Activated T-helper 1 cell treated with anti-CD3 and anti-CD28 coated beads, Interleukin-12 subunit alpha, Interleukin-12 subunit beta, Interleukin-2, Interleukin-4 antibody, amounts not matched to agents 30 ng/mL and 10 ng/mL and 1 ng/mL, durations not matched to agents 14 hours and 24 hours and 36 hours (primary cell): ENCODE measurements around the gene GPHA2. TPM values are rescaled to one million over a fixed set of nuclear protein-coding genes. Genes with fewer than 3 reads are reported as not detected.

Experiments used
- DNase-seq: peaks from one replicate; pipeline ENCODE4 v3.0.0; 2021; ENCODE audit warnings: low spot score
- H3K27ac Mint-ChIP-seq: one replicate; pipeline ENCODE4 v1.8.0; 2021; ENCODE audit warnings: mild to moderate bottlenecking, mixed read lengths
- H3K27me3 Mint-ChIP-seq: one replicate; pipeline ENCODE4 v1.8.0; 2022; ENCODE audit warnings: mild to moderate bottlenecking, moderate library complexity, mixed read lengths; ENCODE audit not compliant: insufficient read depth
- H3K36me3 Mint-ChIP-seq: one replicate; pipeline ENCODE4 v1.8.0; 2021; ENCODE audit warnings: low read depth, mixed read lengths
- H3K4me1 Mint-ChIP-seq: one replicate; pipeline ENCODE4 v1.8.0; 2021; ENCODE audit warnings: low read depth, mixed read lengths
- H3K4me3 Mint-ChIP-seq: one replicate; pipeline ENCODE4 v1.8.0; 2021; ENCODE audit warnings: mild to moderate bottlenecking, moderate library complexity, mixed read lengths
- H3K9me3 Mint-ChIP-seq: one replicate; pipeline ENCODE4 v1.8.0; 2021; ENCODE audit warnings: mixed read lengths
- intact Hi-C: fragments of 100-400 bp; cut with micrococcal nuclease; formaldehyde crosslinking; loops from one replicate; pipeline ENCODE4 v1.15.1; 2024
- total RNA-seq: library from RNA; stranded (reverse); gene quantifications from 2 replicates; pipeline ENCODE4 v1.2.3, GENCODE V29; 2022

GPHA2 gene
- total RNA-seq, 1 donor from 2014 or later: not detected

DNA sequence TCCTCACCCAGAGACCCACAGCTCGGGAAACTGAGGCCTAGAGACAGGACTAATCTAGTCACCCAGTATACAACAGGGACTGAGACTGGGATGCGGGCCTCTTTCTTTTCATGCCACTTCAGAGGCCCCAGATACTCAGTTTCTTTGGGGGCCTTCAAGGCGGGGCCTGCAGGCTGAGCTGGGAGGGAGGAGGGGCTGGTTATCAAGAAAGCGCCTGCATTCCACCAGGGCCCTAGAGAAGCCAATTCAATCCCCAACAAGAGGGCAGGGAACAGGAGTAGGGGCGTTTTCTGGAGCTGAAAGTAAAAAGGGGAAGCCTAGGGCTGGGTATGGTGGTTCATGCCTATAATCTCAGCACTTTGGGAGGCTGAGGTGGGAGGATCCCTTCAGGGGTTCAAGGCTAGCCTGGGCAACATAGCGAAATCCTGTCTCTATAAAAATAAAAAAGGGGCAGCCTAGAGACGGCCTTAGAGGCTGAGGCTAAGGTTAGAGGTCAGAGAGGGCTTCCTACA is 20.3 kb downstream of the GPHA2 start:
- DNase-seq: no peak
- Mint-ChIP-seq H3K9me3 (no peaks in the 10 kb centered on the region), H3K27ac (peak overlapping the region; percentile 82), H3K36me3 (peaks cover 13% of the 10 kb centered on the region), H3K4me1 (peaks cover 20% of the 10 kb centered on the region), H3K4me3 (peak overlapping the region; percentile 88), H3K27me3 (no peaks in the 10 kb centered on the region)
- intact Hi-C loops: loop anchor here (5.0 kb wide), 1 partner anchor 657 kb away; the partner anchor contains the start of genes FAM89B and ZNRD2

DNA sequence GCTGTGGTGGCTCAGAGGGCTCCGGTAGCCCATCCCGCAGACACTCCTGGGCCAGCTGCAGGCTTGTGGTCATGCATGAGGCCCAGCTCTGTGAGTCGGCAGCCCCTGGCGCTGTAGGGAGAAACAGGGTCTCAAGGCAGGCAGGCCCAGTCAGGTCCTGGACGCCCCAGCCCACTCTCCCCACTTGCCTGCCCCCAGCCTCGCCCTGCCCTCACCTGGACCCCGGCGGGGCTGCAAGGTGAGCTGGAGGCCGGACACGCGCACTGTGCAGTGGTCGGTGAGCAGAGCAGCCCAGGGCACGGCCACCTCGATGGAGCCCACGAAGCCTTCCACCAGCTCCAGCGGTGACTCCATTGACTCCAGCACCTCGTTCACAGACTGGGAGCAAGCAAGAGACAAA is 21.6 kb downstream of the GPHA2 start:
- Mint-ChIP-seq H3K36me3 (peaks cover 14% of the 10 kb centered on the region), H3K4me3 (peak overlapping the region; percentile 37), H3K27me3 (no peaks in the 10 kb centered on the region), H3K4me1 (peaks cover 20% of the 10 kb centered on the region), H3K27ac (peak overlapping the region; percentile 76), H3K9me3 (no peaks in the 10 kb centered on the region)
- intact Hi-C loops: no loop called here
- no peak for DNase-seq

DNA sequence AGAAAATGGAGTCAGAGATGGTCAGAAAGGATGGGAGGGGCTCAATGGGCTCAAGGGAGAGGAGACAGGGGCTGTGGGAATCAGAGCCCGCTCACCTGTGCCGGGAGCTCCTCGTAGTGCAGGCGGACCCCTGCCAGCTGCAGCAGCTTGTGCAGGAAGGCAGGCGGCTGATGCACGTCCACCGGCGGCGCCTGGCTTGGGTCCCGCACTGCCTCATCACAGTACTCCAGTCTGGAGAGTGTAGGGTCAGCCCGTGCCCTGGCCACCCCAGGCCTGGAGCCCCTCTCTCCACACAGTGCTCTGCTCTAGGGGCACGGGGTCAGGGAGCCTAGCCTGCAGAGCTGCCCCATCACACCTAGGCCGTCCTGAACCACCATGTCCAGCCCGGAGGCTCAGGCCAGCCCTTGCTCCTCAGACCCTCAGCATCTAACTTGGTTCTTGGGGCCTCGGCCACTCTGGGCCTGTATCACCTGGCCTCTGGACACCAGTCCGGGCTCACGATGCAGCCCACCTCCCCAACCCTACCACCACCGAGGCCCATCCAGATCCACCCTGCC is 22.4 kb downstream of the GPHA2 start:
- Mint-ChIP-seq H3K27me3 (no peaks in the 10 kb centered on the region), H3K27ac (no peak overlapping the region), H3K4me1 (peaks cover 20% of the 10 kb centered on the region), H3K4me3 (no peak overlapping the region), H3K9me3 (no peaks in the 10 kb centered on the region), H3K36me3 (peaks cover 18% of the 10 kb centered on the region)
- no peak for DNase-seq
- intact Hi-C loops: no loop called here

DNA sequence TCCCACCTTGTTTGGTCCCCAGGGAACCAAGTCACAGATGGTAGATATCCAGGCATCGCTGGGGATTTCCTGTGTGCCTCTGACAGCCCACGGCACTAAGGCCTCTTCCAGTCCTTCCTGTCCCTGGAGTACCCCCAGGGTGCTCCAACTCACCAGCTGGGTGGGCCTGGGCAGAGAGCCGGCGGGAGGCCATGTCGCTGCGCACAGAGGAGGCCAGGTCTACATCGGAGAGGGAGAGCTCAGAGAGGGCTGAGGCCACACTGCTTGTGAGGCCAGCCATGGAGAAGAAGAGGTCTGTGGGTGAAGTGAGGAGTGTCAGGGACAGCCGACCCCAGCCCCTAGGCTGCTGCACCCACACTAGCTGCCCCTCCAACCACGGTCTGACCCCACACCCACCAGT is 24.0 kb downstream of the GPHA2 start:
- Mint-ChIP-seq H3K27ac (no peak overlapping the region), H3K27me3 (no peaks in the 10 kb centered on the region), H3K4me1 (peaks cover 12% of the 10 kb centered on the region), H3K36me3 (peaks cover 26% of the 10 kb centered on the region), H3K9me3 (no peaks in the 10 kb centered on the region), H3K4me3 (no peak overlapping the region)
- no peak for DNase-seq
- intact Hi-C loops: no loop called here

DNA sequence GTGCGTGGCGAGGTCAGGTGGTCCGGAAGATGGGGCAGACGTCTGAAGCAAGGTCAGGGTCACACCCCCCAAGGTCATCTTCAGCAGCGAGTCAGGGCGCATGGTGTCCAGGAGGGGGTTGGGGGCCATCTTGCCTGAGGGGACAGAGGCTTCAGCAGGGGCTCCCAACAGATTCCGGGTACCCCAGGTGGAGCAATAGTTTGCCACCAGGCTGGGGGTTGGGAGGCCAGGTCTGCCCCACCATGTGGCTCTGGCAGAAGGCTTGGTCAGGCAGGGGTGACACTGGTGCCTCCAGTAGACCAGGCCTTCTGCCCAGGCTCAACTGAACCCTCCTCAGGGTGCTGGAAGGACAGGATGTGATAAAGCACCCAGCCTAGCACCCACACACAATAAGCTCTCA is 24.6 kb downstream of the GPHA2 start:
- no peaks in the 10 kb centered on the region for H3K27me3 Mint-ChIP-seq
- DNase-seq: no peak
- peaks cover 6% of the 10 kb centered on the region for H3K4me1 Mint-ChIP-seq
- no peak overlapping the region for H3K27ac Mint-ChIP-seq
- H3K9me3 Mint-ChIP-seq: no peaks in the 10 kb centered on the region
- intact Hi-C loops: no loop called here
- H3K4me3 Mint-ChIP-seq: no peak overlapping the region
- H3K36me3 Mint-ChIP-seq: peaks cover 26% of the 10 kb centered on the region

DNA sequence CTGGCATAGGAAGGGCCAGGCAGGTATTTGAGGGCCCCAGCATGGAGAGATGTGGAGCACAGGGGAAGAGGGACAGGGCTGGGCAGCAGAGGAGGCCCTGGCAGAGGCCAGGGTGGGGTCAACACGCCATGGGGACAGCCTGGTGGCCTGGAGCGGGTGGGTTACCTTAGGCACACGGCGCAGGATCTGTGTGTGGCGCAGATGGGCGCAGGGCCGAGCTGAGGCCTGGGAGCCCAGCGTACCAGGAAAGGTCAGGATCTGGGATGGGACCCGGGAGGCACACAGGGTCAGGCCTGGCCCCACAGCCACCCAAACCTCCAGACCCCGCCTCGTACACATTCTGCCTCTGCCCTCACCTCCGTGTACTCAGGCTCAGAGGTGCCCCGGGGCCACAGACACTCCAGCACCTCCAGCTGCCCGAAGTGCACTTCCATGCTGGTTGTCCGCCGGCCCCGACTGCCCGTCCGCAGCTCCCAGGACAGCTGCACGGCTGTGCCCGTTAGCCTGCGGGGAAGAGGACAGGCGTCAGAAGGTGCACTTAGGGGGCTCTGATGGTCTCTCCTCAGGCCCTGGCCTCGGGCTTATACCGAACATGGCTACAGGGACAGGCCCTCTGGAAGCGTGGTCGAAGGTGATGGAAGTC is 25.1 kb downstream of the GPHA2 start:
- intact Hi-C loops: no loop called here
- DNase-seq: no peak
- H3K36me3 Mint-ChIP-seq: peaks cover 26% of the 10 kb centered on the region
- H3K9me3 Mint-ChIP-seq: no peaks in the 10 kb centered on the region
- H3K4me3 Mint-ChIP-seq: no peak overlapping the region
- peaks cover under 1% of the 10 kb centered on the region for H3K4me1 Mint-ChIP-seq
- H3K27ac Mint-ChIP-seq: no peak overlapping the region
- no peaks in the 10 kb centered on the region for H3K27me3 Mint-ChIP-seq

DNA sequence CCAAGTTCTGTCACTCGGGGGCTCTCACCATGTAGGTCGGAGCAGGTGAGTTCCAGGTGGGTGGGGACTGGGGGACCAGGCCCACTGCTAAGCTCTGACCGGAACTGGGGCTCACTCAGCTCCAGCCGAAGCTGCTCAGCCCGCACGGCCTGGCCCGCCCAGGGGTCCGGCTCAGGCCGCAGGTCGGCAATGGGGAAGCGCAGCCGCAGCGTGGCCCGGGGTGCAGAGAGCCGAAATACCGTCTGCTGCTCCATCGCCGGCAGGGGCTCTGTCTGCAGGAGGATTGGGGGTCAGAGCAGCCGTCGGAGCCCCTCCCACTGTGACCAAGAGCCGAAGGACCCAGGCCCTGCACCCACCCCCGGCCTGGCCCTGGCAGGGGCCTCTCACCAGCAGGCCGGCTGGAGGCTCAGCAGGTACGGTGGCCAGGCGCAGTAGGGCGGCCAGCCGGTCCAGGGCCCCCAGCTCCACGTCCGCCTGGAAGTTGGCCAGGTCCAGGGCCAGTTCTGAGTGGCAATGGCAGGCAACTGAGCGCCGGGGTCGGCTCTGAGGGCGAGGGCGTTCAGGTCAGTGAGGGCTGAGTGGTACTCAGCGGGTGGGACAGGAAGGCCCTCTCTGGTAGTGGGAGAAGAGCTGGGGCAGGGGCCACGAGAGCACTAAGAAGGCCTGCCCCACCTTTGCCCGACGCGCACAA is 25.9 kb downstream of the GPHA2 start:
- no peaks in the 10 kb centered on the region for H3K4me1 Mint-ChIP-seq
- peaks cover 26% of the 10 kb centered on the region for H3K36me3 Mint-ChIP-seq
- H3K27ac Mint-ChIP-seq: no peak overlapping the region
- intact Hi-C loops: no loop called here
- no peaks in the 10 kb centered on the region for H3K27me3 Mint-ChIP-seq
- H3K4me3 Mint-ChIP-seq: no peak overlapping the region
- no peak for DNase-seq
- H3K9me3 Mint-ChIP-seq: no peaks in the 10 kb centered on the region

DNA sequence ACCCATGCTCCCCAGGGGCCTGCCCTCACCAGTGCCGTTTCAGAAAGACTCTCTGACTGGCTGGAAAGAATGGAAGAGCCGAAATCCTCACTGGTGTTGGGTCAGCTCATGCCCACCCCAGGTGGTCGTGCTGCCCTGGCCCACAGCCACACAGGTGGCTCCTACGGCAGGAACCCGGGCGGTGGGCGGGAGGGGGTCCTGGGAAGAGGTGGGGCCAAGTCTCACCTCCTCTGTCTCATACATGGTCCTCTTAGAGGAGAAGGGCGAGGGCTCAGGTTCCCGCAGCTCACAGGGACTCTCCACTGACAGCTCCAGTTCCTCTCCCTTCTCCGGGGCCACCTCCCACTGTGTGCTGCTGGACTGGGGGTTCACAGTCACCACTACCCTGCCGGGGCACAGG is 26.9 kb downstream of the GPHA2 start:
- no peaks in the 10 kb centered on the region for H3K27me3 Mint-ChIP-seq
- peaks cover 25% of the 10 kb centered on the region for H3K36me3 Mint-ChIP-seq
- no peak overlapping the region for H3K4me3 Mint-ChIP-seq
- H3K9me3 Mint-ChIP-seq: no peaks in the 10 kb centered on the region
- intact Hi-C loops: no loop called here
- H3K4me1 Mint-ChIP-seq: no peaks in the 10 kb centered on the region
- no peak for DNase-seq
- no peak overlapping the region for H3K27ac Mint-ChIP-seq

DNA sequence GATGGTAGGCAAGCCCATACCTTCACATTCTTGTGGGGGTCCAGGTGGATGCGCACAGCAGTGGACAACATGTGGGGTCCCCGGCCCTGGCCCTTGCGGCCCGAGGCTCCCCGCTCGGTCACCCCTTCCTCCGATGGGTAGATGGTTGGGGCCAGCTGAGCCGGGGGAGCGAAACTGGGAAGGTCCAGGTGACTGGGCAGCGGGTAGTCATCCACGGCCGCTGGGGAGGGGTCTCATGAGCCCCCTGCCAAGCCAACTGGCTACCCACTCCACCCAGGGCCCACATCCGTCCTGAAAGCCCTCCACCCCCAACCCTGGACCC is 29.4 kb downstream of the GPHA2 start:
- intact Hi-C loops: no loop called here
- no peak overlapping the region for H3K27ac Mint-ChIP-seq
- H3K4me3 Mint-ChIP-seq: no peak overlapping the region
- DNase-seq: no peak
- peaks cover 6% of the 10 kb centered on the region for H3K4me1 Mint-ChIP-seq
- no peaks in the 10 kb centered on the region for H3K9me3 Mint-ChIP-seq
- no peaks in the 10 kb centered on the region for H3K27me3 Mint-ChIP-seq
- H3K36me3 Mint-ChIP-seq: peaks cover 21% of the 10 kb centered on the region

DNA sequence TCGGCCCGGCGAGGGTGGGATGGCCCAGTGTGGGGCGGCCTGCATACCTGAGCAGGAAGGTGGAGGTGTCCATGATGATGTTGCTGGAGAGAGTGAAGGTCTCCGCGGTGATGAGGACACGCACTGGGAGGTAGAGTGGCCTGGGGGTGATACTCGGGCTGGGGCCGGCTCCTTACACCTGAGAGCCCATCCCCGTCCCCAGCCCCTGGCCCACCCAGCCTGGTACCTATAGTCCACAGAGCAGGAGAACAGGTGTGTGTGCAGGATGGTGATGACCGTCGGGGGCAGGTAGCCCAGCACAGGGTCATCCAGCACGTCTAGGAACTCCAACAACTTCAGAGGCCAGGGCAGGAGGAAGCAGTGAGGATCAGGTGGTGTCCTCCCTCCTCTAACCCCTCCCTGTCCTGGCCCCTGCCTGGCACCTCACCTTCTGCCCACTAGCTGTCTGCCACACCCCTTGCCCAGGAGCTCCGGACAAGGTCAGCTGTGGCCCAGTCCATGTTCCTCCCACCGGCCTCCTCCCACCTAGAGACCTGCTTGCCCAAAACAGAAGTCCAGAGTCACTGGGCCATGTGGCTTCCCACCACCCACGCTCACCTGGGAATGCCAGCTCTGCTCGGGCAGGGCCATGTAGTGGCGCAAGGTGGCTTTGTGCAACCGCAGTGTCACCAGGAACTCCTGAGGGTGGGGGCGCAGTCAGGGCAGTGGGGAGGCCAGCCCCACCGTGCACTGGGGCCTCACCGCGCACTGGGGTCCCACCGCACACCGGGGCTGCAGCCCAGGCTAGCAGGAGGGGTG is 30.0 kb downstream of the GPHA2 start:
- intact Hi-C loops: no loop called here
- Mint-ChIP-seq H3K9me3 (no peaks in the 10 kb centered on the region), H3K4me3 (no peak overlapping the region), H3K36me3 (peaks cover 20% of the 10 kb centered on the region), H3K27me3 (no peaks in the 10 kb centered on the region), H3K4me1 (peaks cover 6% of the 10 kb centered on the region), H3K27ac (no peak overlapping the region)
- no peak for DNase-seq

DNA sequence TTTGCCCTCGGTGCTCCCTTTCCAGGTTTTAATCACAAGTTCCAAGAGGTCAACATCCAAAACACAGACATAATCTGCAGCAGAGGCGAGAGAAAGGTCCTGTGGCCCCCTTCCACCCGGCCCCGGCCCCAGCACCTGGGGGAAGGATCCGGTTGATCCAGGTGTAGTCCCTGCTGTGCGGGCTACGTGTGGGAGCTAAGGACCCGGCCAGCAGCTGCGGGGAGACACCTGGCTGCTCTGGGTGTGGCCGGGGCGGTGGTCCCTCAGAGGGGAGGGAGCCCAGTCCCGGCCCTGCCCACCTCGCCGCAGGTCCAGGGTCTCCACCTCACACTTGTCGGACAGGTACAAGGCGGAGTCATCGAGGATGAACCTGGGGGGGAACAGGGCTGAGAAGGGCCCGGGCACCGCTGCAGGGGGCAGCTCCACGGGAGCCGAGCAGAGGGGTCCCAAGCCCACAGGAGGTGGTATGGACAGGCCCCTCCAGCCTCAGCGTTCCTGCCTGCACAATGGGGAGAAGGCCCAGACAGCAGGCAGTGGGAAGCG is 32.3 kb downstream of the GPHA2 start:
- peaks cover 26% of the 10 kb centered on the region for H3K36me3 Mint-ChIP-seq
- H3K27me3 Mint-ChIP-seq: no peaks in the 10 kb centered on the region
- DNase-seq: no peak
- H3K27ac Mint-ChIP-seq: no peak overlapping the region
- H3K4me3 Mint-ChIP-seq: no peak overlapping the region
- intact Hi-C loops: no loop called here
- peaks cover 12% of the 10 kb centered on the region for H3K4me1 Mint-ChIP-seq
- H3K9me3 Mint-ChIP-seq: no peaks in the 10 kb centered on the region

DNA sequence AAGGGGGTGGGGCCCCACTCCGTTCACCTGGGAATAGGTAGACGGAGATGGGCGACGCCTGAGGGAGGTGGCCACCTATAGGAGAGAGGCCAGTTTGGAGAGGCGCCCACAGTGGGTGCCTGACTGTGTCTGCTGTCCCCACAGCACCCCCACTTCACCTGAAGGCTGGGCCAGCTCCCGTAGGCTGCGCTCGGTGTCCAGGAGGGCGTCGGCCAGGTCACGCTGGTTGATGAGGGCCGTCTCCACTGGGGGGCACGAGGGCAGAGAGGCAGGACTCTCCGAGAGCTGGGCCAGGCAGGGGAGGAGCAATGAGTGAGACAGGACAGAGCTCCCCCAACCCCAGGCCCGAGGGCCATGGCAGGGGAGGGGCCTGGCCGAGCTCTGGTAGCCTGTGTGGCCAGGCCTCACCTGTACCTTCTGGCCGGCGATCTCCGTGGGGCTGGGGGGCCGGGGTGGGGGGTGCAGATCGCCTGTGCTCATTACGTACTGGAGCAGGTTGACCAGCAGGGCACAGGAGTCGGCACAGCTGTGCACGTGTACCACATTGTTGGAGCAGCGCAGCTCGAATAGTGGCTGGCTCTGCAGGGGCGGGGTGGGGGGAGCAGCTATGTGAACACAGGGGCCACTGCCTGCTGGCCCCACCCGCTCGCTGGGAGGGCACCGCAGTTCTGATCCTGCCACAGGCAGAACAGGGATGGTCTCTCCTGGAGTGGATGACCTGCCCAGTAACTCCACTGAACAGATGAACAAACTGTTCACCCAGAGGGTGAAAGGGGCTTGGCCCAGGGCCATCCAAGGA is 33.4 kb downstream of the GPHA2 start:
- Mint-ChIP-seq H3K27me3 (no peaks in the 10 kb centered on the region), H3K4me1 (peaks cover 12% of the 10 kb centered on the region), H3K36me3 (peaks cover 23% of the 10 kb centered on the region), H3K4me3 (no peak overlapping the region), H3K27ac (no peak overlapping the region), H3K9me3 (no peaks in the 10 kb centered on the region)
- intact Hi-C loops: no loop called here
- DNase-seq: no peak
